Ishikawa (cell line): Measurements from ENCODE around the gene ENTREP3.

Experiments
- CEBPB ChIP-seq: IDR thresholded peaks from 2 replicates; pipeline ENCODE4 v1.6.1; 2012
- CREB1 ChIP-seq: IDR thresholded peaks from 2 replicates; pipeline ENCODE4 v1.6.1; 2012; ENCODE audit warnings: low read depth
- EGR1 ChIP-seq: IDR thresholded peaks from 2 replicates; pipeline ENCODE4 v1.6.1; 2012
- EP300 ChIP-seq: IDR thresholded peaks from 2 replicates; pipeline ENCODE4 v1.6.1; 2012; ENCODE audit warnings: borderline replicate concordance
- FOXM1 ChIP-seq: IDR thresholded peaks from 2 replicates; pipeline ENCODE4 v1.6.1; 2012; ENCODE audit warnings: low read depth, borderline replicate concordance
- MAX ChIP-seq: IDR thresholded peaks from 2 replicates; pipeline ENCODE4 v1.6.1; 2012
- NFIC ChIP-seq: IDR thresholded peaks from 2 replicates; pipeline ENCODE4 v1.6.1; 2012
- RAD21 ChIP-seq: IDR thresholded peaks from 2 replicates; pipeline ENCODE4 v1.6.1; 2012; ENCODE audit warnings: low read depth
- REST ChIP-seq: IDR thresholded peaks from 2 replicates; pipeline ENCODE4 v1.6.1; 2012; ENCODE audit warnings: low read depth, mild to moderate bottlenecking
- TAF1 ChIP-seq: IDR thresholded peaks from 2 replicates; pipeline ENCODE4 v1.6.1; 2012; ENCODE audit warnings: low read depth, mild to moderate bottlenecking
- TCF12 ChIP-seq: IDR thresholded peaks from 2 replicates; pipeline ENCODE4 v1.6.1; 2012; ENCODE audit warnings: low read depth
- TEAD4 ChIP-seq: IDR thresholded peaks from 2 replicates; pipeline ENCODE4 v1.6.1; 2012
- USF1 ChIP-seq: IDR thresholded peaks from 2 replicates; pipeline ENCODE4 v1.6.1; 2012
- YY1 ChIP-seq: IDR thresholded peaks from 2 replicates; pipeline ENCODE4 v1.6.1; 2012; ENCODE audit warnings: low read depth
- ZBTB7A ChIP-seq: IDR thresholded peaks from 2 replicates; pipeline ENCODE4 v1.6.1; 2012; ENCODE audit warnings: low read depth

ENTREP3 gene

GRCh38 chr1:155272466-155273342, 17.4 kb upstream of the ENTREP3 start:
- TF ChIP-seq YY1 (peak; percentile 90), RAD21 (no peak), FOXM1 (no peak), EP300 (0 out of 2 replicates have a peak, but pooled peaks have one; percentile 9), ZBTB7A (no peak)

- TF ChIP-seq EGR1 (no peak), MAX (no peak), NFIC (no peak), TAF1 (no peak), REST (no peak), EP300 (no peak), FOXM1 (no peak), YY1 (no peak), USF1 (no peak), CREB1 (no peak)
These were observed 14.1 kb upstream of the ENTREP3 start for GRCh38 chr1:155269381-155269780.

GRCh38 chr1:155268630-155269029, 13.3 kb upstream of the ENTREP3 start:
- no peak for TF ChIP-seq USF1
- no peak for TF ChIP-seq CREB1
- TF ChIP-seq ZBTB7A: no peak
- TF ChIP-seq FOXM1: no peak
- no peak for TF ChIP-seq YY1

- TF ChIP-seq EP300: no peak
- TF ChIP-seq NFIC: no peak
- no peak for TF ChIP-seq RAD21
- no peak for TF ChIP-seq YY1
- TF ChIP-seq EGR1: no peak
- no peak for TF ChIP-seq ZBTB7A
- no peak for TF ChIP-seq TCF12
- TF ChIP-seq TEAD4: no peak
- TF ChIP-seq CEBPB: no peak
- TF ChIP-seq REST: no peak
- no peak for TF ChIP-seq CREB1
These were observed 12.1 kb upstream of the ENTREP3 start for GRCh38 chr1:155267373-155267772.

- TF ChIP-seq RAD21 (no peak), TCF12 (no peak), FOXM1 (no peak), TAF1 (no peak)
These were observed 11.3 kb upstream of the ENTREP3 start for GRCh38 chr1:155266553-155266952.

GRCh38 chr1:155263067-155263466, 7.8 kb upstream of the ENTREP3 start:
- TF ChIP-seq CEBPB (no peak), EP300 (no peak), CREB1 (no peak), REST (no peak), NFIC (no peak), USF1 (no peak), TCF12 (no peak)
